ENCODE results near the gene STK39.

DNA sequence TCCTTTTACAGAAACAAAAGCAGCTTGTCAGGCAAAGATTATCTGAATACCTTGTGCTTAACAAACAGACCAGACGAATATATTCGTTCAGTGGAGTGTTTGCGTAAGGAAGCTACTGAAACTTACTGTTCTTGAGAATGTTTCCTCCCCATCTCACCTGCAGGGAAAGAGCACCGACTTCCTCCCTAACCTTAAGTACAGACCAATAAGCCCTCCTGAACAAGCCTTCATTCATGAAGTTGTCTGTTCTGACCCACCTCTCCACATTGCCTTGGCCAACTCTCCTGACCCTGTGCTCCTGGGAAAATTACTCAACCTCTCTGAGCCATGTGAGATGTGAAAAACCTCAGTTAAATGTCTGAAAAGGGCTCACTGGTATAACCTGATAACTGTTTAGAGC is 35.2 kb downstream of the STK39 start:
- TF ChIP-seq, protein P1, sequence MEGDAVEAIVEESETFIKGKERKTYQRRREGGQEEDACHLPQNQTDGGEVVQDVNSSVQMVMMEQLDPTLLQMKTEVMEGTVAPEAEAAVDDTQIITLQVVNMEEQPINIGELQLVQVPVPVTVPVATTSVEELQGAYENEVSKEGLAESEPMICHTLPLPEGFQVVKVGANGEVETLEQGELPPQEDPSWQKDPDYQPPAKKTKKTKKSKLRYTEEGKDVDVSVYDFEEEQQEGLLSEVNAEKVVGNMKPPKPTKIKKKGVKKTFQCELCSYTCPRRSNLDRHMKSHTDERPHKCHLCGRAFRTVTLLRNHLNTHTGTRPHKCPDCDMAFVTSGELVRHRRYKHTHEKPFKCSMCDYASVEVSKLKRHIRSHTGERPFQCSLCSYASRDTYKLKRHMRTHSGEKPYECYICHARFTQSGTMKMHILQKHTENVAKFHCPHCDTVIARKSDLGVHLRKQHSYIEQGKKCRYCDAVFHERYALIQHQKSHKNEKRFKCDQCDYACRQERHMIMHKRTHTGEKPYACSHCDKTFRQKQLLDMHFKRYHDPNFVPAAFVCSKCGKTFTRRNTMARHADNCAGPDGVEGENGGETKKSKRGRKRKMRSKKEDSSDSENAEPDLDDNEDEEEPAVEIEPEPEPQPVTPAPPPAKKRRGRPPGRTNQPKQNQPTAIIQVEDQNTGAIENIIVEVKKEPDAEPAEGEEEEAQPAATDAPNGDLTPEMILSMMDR (IDR thresholded peaks at IDR 0.05; ENCODE audit: insufficient read depth, low read length) = no peak
- TF ChIP-seq POLR2AphosphoS5 (IDR thresholded peaks at IDR 0.05; ENCODE audit: low read depth) (no peak), GABPA (IDR thresholded peaks at IDR 0.05; ENCODE audit: low read depth) (no peak), SPI1 (IDR thresholded peaks at IDR 0.05; ENCODE audit: borderline replicate concordance, low read depth) (no peak)
- TF ChIP-seq, protein P2, sequence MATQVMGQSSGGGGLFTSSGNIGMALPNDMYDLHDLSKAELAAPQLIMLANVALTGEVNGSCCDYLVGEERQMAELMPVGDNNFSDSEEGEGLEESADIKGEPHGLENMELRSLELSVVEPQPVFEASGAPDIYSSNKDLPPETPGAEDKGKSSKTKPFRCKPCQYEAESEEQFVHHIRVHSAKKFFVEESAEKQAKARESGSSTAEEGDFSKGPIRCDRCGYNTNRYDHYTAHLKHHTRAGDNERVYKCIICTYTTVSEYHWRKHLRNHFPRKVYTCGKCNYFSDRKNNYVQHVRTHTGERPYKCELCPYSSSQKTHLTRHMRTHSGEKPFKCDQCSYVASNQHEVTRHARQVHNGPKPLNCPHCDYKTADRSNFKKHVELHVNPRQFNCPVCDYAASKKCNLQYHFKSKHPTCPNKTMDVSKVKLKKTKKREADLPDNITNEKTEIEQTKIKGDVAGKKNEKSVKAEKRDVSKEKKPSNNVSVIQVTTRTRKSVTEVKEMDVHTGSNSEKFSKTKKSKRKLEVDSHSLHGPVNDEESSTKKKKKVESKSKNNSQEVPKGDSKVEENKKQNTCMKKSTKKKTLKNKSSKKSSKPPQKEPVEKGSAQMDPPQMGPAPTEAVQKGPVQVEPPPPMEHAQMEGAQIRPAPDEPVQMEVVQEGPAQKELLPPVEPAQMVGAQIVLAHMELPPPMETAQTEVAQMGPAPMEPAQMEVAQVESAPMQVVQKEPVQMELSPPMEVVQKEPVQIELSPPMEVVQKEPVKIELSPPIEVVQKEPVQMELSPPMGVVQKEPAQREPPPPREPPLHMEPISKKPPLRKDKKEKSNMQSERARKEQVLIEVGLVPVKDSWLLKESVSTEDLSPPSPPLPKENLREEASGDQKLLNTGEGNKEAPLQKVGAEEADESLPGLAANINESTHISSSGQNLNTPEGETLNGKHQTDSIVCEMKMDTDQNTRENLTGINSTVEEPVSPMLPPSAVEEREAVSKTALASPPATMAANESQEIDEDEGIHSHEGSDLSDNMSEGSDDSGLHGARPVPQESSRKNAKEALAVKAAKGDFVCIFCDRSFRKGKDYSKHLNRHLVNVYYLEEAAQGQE (IDR thresholded peaks at IDR 0.05; ENCODE audit: insufficient replicate concordance, low read depth) = no peak

Measured in HL-60 (cell line).